ENCODE measurements around the gene C11orf42.

Gene C11orf42

DNA sequence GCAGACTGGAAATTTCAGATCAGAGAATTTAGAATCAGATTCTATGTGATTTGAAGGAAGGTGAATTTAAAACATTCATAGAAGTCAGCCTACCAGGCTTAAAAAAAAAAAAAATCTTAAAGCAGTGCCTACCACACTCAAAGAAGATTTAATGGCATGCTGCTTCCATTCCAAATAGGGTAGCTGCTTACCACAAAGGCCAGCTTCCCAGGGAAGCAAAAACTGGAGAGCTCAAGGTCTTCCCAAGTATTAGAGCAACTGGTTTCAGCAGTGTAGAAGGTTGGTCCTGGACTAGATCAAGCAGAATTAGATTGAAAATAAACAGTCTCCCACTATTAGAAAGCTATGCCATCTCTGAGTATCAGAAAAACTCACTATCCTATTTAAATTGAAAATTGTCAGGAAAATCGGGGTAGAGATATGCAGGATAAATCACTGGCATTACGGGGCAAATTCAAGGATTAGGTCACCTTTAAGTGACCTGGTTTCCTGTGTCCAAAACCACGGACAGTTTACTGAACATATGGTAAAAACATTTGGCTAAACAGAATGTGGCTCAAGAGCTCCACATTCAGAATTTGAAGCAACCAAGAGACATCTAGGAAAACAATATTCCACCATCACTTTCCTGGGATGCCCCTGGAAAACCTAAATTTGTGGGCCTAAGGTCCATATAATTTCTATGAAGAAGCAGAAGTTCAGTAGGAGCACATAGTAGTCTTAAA, 1.3 kb downstream of the C11orf42 start:
- TF ChIP-seq ZFX (IDR thresholded peaks at IDR 0.05; ENCODE audit: borderline replicate concordance) (no peak), CTCF (IDR thresholded peaks at IDR 0.05) (no peak)
- no peak overlapping the region for H3K27ac ChIP-seq

GRCh38 chr11:6209801-6210200, 4.4 kb downstream of the C11orf42 start:
- TF ChIP-seq CTCF (IDR thresholded peaks at IDR 0.05) (no peak), ZFX (IDR thresholded peaks at IDR 0.05; ENCODE audit: borderline replicate concordance) (no peak)
- no peak overlapping the region for H3K27ac ChIP-seq

- TF ChIP-seq CTCF (IDR thresholded peaks at IDR 0.05) (no peak), ZFX (IDR thresholded peaks at IDR 0.05; ENCODE audit: borderline replicate concordance) (no peak)
- no peak overlapping the region for H3K27ac ChIP-seq
These were observed 5.1 kb downstream of the C11orf42 start for GRCh38 chr11:6210274-6210955.

GRCh38 chr11:6214530-6214929, 9.2 kb downstream of the C11orf42 start:
- no peak for TF ChIP-seq CTCF (IDR thresholded peaks at IDR 0.05)
- TF ChIP-seq ZFX (IDR thresholded peaks at IDR 0.05; ENCODE audit: borderline replicate concordance) = no peak
- H3K27ac ChIP-seq = no peak overlapping the region

DNA sequence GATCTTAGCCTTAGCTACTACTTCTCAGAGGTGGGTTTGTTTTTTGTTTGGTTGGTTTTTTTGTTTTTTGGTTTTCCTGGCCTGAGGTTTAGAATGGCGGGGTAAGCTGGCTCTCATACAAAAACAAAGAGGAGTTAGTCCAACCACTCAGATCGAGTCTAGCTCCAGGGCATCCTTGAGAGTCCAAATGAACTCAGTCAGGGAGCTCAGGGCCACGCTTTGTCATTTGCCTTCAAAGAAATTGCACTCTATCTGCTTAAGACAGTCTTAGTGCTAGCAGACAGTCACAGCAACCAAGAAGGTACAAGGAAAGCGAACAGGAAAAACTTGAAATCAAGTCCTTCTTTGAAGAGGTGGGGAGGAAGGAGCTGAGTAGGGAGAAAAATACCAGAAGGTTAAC, 11.1 kb downstream of the C11orf42 start:
- H3K27ac ChIP-seq = no peak overlapping the region
- no peak for TF ChIP-seq ZFX (IDR thresholded peaks at IDR 0.05; ENCODE audit: borderline replicate concordance)
- TF ChIP-seq CTCF (IDR thresholded peaks at IDR 0.05) = no peak

DNA sequence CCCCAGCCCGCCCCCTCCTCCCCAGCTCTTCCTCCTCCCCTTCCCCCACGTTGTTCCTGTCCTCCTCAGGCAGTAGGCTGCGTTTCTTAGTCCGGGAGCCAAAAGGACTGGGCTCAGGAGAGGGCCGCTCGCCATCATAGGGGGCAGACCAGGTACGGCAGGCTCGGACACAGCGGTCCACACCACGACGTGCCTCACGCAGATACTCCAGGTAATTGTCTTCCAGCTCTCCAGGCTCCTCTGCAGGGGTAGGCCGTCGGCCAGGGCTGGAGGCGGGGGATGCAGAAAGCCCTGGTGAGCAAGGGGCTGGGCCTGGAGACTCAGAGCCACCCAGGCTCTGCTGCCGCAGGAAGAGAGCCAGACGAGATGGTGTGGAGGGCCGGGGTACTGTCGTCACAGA, 12.4 kb downstream of the C11orf42 start:
- H3K27ac ChIP-seq = no peak overlapping the region
- TF ChIP-seq CTCF (IDR thresholded peaks at IDR 0.05) (no peak), ZFX (IDR thresholded peaks at IDR 0.05; ENCODE audit: borderline replicate concordance) (no peak)

DNA sequence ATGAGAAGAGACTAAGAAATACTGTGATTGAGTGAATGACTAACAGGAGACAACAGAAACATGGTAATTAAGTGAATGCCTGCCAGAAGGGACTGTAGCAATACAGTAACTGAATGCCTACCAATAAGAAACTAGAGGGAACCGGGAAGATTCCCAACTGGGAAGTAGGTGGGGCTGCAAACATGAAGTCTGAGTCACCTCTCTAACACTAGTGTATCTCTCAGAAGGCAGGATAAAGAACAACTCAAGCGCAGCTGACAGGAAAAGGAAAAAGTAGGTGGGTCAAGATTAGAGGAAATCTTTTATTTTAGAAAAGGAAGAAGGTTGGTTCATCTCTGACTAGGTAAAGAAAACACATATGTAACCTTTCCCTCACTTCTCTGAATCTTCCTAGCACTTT, 14.0 kb downstream of the C11orf42 start:
- no peak overlapping the region for H3K27ac ChIP-seq
- TF ChIP-seq CTCF (IDR thresholded peaks at IDR 0.05) (no peak), ZFX (IDR thresholded peaks at IDR 0.05; ENCODE audit: borderline replicate concordance) (no peak)
